Fibroblast of skin of left biceps (primary cell): ENCODE results near the gene EVX2.

ENCODE experiments used
- DNase-seq, 2 experiments: peaks; one replicate each; pipeline ENCODE4 v3.0.0-alpha.2; 2013; ENCODE audit warnings: low read depth in 2 of 2

EVX2 gene

DNA sequence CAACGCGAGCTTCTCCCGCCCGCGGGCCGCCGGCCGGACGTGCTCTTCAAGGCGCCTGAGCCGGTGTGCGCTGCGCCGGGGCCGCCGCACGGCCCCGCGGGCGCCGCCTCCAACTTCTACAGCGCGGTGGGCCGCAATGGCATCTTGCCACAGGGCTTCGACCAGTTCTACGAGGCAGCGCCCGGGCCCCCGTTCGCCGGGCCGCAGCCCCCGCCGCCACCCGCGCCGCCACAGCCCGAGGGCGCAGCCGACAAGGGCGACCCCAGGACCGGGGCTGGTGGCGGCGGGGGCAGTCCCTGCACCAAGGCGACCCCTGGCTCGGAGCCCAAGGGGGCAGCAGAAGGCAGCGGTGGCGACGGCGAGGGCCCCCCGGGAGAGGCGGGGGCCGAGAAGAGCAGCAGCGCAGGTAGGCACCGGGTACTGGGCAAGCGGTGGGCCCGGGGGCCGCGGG lies 24.0 kb upstream of the EVX2 start:
- no peak for DNase-seq

- peak in 1 of 2 experiments; percentile 58 for DNase-seq
These were observed 23.1 kb upstream of the EVX2 start, which contains the start of gene HOXD11 for GRCh38 chr2:176106581-176107539. Gene HOXD11, plus strand, starts transcription at chr2:176107280. Its CDS starts 76 bp downstream, at chr2:176107356.

DNA sequence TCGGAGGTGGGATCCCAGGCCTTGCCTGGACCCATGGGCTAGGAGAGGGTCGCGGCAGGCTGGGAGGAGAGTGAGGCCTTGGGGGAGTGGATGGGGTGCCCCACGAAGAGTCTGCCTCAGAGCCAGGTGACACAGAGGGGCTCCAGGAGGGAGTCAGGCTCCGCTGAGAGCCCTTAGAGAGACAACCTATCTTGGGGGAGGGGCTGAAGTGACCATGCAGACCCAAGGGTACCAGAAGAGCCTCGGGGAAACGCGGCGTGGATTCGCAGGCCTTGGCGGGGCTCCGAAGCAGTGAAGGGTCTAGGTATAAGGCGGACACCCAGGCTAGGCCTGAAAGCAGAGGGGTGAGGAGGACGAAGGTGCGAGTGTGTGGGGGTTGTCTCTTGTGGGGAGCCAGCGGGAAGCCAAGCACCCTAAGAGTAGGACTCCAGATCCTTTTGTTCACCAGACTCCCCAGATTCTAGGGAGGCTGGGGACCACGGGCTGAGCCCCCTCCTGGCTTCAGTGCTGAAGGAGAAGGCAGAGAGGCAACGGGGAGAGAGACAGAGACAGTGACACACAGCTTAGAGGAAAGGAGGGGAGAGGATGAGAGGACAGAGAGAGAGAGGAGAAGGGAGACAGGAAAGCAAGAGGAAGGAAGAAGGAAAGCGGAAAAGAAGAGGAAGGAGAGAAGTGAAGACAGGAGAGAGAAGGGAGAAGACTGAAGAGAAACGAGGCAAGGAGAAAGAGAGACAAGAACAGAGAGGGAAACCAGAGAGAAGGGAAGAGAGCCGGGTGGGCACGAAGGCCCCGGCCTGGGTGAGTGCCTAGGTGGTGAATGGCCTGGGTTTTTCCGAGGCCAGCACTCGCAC lies 22.2 kb upstream of the EVX2 start:
- no peak for DNase-seq

DNA sequence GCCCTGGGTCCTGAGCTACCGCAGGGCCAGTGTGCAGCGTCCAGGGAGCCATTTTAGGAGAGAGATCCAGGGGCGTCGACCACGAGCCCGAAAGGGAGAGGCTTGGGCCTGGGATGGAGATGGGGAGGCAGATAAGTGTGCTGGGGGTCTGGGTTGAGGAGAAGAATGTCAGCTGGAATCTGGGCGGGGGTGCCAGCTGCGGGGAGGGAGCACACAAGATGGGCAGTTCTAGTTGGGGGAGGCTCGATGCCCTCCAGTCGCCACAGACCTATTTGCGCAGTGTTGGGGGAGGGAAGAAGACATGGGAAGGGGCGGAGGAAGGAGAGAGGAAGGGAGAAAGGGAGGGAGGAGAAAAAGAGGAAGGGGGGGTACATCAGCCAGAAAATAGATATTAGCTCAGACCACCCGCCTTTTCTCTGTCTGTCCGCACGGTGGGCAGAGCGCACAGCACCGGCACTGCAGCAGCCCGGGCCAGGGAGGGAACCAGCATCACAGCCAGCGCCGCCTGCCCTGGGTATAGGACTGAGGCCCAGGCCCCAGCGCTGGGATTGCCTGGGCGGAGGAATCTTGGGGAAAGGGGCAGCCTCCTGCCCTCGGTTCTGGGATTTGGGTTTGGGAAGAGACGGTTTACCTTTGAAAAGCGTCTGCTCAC lies 21.4 kb upstream of the EVX2 start:
- no peak for DNase-seq

GRCh38 chr2:176104316-176105077 lies 20.7 kb upstream of the EVX2 start:
- DNase-seq, result no peak

DNA sequence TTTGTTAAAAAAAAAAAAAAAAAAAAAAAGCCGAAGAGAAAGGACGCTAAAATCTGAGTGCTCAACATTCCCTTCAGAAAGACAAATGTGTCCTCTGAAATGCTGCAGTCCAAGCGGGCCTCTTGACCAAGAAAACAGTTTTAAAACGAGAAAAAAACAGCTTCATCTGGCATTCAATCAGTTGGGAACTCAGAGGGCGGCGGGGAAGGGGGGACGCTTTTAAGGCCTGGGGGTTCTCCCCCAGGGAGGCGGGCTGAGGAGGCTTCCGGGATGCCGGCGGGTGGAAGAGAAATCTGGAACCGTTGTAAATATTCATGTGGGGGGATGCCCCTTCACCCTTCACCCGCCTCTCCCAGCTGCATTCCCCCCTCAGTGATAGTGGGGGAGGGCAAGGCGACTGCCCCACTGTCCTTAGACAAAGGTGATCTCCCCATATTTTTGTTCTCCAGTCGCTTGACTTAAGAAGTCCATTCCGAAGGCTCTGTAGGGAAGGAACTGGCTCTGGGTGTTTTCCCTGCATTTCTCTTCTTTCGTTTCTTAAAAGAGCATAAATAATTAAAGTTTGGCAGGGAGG lies 20.1 kb upstream of the EVX2 start:
- no peak for DNase-seq

GRCh38 chr2:176103194-176103593 lies 19.4 kb upstream of the EVX2 start:
- no peak for DNase-seq

GRCh38 chr2:176102309-176102866 lies 18.6 kb upstream of the EVX2 start:
- DNase-seq, result no peak

DNA sequence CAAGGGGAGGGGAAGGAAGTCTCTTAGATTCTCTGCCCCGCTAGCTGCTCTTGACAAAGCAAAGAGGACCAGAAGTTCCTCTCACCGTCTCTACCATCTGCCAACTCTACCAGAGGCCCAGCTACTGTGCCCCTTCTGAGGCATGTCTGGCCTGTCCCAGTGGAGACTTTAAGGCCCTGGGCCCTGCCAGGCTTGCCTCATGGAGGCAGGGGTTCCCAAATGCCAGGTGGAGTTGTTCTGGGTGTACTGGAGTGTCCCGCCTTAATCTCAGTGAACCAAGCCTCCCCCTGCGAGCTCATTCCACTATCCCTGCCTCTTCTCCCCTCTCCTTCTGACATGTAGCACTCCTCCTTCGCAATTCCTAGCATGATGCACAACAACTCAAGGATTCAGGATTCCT lies 18.1 kb upstream of the EVX2 start:
- no peak for DNase-seq

- DNase-seq, result no peak
These were observed 17.6 kb upstream of the EVX2 start for GRCh38 chr2:176101216-176101830.

DNA sequence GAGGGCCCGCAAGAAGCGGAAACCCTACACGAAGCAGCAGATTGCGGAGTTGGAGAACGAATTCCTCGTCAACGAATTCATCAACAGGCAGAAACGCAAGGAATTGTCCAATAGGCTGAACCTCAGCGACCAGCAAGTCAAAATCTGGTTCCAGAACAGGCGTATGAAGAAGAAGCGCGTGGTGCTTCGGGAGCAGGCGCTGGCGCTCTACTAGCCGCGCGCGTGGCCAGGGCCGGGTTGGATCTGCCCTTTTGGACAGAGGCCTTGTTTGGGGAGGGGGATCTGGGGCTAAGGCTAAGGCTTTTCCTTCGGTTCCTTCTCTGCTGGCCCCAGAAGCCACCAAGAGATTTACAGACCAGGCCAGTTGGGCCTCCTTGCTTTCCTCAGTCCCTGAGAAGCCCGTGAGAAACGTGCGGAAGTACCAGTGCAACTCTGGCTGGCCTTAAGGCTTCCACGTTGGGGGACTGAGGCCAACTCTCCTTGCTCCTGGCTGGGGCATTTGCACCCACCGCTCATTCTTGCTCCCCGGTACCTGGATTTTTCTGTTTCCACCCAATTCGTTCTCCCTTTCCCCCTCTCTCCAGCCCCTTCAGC lies 16.9 kb upstream of the EVX2 start:
- DNase-seq, result no peak

DNA sequence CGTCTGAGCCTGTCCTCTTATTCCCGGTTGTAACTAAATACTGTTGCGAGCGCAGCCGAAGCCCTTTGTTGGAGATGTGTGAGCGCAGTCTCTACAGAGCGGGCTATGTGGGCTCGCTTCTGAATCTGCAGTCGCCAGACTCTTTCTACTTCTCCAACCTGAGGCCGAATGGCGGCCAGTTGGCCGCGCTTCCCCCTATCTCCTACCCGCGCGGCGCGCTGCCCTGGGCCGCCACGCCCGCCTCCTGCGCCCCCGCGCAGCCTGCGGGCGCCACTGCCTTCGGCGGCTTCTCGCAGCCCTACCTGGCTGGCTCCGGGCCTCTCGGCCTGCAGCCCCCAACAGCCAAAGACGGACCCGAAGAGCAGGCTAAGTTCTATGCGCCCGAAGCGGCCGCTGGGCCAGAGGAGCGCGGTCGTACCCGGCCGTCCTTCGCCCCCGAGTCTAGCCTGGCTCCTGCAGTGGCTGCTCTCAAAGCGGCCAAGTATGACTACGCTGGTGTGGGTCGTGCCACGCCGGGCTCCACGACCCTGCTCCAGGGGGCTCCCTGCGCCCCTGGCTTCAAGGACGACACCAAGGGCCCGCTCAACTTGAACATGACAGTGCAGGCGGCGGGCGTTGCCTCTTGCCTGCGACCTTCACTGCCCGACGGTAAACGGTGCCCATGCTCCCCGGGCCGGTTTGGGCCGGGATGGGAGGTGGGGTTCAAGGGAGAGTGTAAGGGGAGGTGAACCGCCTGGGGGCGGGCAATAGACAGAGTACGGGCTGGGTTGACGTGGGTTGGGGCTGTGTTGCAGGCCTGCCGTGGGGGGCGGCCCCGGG lies 16.2 kb upstream of the EVX2 start, which contains the start of gene HOXD12:
Gene HOXD12 (plus strand): TSS at position 68 of the 819 bp plus-strand sequence. CDS start 7 bp downstream, at position 75.
- no peak for DNase-seq

DNA sequence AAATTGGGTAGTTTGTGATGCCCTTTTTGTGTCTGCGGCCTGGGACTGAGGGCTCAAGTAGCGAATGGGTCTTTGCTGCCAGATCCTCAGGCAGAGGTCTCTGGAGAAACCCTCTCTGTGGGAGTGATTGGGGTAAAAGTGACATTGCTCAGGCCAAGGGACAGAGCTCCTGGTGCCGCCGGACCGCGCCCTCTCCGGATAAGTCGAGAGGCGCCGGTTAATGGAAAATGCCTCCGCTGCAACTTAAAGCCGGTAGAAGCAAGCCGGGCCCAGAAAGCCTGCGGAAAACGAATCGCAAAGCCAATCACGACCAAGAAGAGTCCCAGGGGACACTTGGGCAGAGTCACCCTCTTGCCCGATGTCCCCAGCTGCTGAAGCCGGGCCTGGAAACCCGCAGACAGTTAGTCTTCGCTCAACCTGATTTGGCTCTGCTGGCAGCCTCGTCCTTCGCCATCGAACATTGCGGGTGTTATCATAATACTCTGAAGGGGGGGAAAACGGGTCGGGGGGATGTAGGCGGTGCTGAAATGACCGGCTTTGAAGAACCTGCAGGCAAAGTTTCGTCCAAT lies 15.5 kb upstream of the EVX2 start:
- DNase-seq, result no peak

DNA sequence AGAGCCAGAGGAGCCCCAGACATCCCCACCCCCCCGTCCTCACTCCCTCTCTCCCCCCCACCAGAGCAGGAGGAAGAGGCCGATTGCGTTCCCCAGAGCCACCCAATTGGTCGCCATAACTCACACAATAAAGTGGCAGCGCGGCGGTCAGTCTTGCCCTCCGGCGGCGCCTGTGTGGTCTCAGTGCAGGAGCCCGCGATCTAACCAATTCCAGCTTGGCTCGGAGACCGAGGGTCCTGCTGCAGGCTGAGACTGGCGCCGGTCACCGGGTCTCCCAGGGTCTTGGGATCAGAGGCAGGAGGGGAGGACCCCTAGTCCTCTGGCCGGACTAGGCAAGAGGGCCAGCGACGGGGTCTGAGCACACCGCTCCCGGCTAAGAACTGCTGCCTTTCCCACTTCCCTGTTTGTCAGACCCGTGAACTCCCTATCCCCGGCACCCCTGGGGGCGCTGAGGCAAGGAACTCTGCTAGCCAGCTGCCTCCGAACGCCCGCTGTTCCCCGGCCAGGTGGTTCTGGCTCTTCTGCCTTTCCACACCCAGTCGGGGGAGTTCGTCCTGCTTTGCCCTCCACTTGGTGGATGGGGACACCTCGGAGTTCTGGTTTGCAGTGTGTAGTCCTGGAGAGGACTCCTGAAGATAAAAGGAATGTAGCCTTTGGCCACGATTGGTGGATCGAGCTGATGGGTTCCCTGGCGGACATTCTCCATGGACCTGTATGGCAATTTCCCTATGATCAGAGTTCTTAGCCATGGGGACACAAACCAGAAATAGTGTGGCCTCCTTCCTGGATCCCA lies 14.8 kb upstream of the EVX2 start:
- no peak for DNase-seq

- no peak for DNase-seq
These were observed 14.1 kb upstream of the EVX2 start for GRCh38 chr2:176097820-176098365.

DNA sequence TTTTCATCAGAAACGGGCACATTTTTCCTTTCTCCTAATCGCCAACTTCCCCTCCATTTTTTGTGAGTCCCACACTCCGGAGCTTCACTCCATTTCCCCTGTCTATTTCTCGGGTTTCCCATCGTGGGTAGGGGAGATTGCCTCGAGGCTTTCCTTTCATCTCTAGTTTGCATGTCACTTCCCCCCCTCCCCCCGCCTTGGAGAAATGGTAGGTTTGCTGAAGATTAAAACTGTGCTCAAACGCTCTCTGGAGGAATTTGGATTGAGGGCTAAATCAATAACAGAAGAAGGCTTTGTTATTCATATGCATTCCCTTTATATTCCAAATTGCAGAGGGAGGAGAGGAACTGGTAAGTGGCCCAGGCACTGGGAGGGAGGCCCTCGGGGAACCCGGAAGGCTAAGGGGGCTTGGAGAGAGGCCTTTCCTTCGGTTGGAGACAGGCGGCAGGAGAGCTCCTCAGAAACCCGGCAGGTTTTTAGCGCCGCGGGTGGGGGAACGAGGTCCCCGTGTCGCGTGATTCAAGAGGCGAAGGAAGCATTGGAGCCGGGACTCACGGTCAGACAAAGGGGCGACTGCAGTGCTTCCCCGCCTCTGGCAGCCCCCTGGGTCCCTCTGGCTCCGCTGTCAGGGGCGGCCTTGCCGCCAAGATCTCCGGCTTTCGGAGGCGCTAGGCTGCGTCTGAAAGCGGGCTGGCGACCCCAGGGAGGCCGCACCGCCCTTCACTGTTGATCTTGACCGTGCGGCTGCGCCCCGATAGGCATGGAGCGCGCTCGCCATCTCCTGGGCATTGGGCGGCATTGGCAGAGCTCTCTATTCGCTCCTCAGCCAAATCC lies 13.4 kb upstream of the EVX2 start:
- DNase-seq, result no peak
